OCI-LY3 (cell line): ENCODE results near the gene PCNX3.

Experiments
- EZH2phosphoT487 ChIP-seq: fragments of 200-600 bp; shearing (Covaris generic); IDR thresholded peaks from 2 replicates; pipeline ENCODE4 v1.6.1; 2018; ENCODE audit warnings: antibody characterized with exemption, mixed run types, low read depth
- TF ChIP-seq, protein P1 (sequence below): fragments of 200-600, 300-600 bp; sonication (generic); IDR thresholded peaks from 2 replicates; pipeline ENCODE4 v1.5.1; 2014; ENCODE audit warnings: antibody characterized with exemption, low read length, low read depth

DNA sequence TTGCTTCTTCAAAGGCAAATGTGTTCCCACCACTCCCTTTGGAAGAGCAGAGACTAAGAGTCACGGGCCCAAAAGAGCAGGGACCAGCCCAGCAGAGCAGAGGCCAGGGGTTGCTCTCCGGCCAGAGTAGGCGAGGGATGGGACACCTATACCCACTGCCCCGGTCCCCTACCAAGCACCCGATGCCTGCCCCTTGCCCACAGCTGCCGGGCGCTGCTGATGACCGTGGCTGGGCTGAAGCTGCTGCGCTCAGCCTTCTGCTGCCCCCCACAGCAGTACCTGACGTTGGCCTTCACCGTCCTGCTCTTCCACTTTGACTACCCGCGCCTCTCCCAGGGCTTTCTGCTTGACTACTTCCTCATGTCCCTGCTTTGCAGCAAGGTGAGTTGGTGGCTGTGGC, 11.6 kb downstream of the PCNX3 start:
- TF ChIP-seq, protein P1, sequence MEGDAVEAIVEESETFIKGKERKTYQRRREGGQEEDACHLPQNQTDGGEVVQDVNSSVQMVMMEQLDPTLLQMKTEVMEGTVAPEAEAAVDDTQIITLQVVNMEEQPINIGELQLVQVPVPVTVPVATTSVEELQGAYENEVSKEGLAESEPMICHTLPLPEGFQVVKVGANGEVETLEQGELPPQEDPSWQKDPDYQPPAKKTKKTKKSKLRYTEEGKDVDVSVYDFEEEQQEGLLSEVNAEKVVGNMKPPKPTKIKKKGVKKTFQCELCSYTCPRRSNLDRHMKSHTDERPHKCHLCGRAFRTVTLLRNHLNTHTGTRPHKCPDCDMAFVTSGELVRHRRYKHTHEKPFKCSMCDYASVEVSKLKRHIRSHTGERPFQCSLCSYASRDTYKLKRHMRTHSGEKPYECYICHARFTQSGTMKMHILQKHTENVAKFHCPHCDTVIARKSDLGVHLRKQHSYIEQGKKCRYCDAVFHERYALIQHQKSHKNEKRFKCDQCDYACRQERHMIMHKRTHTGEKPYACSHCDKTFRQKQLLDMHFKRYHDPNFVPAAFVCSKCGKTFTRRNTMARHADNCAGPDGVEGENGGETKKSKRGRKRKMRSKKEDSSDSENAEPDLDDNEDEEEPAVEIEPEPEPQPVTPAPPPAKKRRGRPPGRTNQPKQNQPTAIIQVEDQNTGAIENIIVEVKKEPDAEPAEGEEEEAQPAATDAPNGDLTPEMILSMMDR = no peak
- TF ChIP-seq EZH2phosphoT487 = no peak
